ENCODE data around the gene GFPT1.
A peak's percentile ranks its signal among the peaks of the same experiment; 100 is the strongest.

GFPT1 gene

DNA sequence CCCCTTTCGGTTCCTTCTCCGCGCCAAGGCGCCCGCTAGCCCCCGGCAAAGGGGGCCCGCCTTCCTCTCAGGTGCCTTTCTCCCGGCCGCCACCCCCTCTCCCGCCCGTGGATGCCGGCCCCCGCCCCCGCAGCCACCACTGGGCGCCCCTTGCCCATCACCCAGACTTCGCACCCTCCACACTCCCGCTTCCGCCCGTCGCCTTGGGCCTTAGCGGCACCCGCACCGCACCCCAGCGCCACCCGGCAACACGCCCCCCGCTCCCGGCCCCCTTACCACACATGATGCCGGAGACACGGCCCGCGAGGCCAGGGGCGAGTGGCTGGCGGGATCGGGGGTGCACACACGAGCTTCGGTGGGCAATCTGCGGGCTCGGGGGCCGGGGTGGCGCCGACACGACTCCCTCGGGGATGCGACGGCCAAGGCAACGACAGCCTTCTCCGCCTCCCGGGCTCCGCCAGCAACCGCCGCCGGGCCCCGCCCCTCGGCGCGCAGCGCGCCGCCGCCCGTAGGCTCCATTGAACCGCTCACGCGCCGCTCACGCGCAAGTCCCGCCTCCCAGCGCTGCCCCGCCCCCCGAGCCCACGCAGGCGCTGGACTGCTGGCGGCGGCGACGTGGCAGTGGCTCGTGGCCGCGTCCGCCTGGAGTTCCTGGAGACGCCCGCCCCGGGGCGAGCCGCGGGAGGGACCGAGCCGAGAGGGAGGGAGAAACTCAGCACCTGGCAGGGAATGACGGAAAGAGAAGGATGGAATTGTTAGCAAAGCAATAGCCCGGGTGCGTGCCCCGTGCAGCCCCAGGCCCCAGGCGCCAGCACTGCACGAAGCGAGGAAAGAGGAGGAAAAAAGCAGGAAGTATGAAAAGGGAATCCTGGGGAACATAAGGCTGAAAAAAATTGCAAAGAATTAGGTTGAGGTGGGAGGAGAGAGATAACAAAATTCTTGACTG is at the start of gene GFPT1:
GFPT1 (minus strand) TSS at position 439 of the 946 bp plus-strand sequence; CDS start at position 283, 156 bp downstream.
- H3K4me3 ChIP-seq (ENCODE audit: low read depth, low read length): peak within 1 kb of the TSS; percentile 80
- TF ChIP-seq CTCF (IDR thresholded peaks at IDR 0.05; ENCODE audit: borderline replicate concordance, insufficient read depth, low read depth, low read length): no peak

GRCh38 chr2:69436596-69436937 is 49.5 kb upstream of the GFPT1 start:
- H3K4me3 ChIP-seq (ENCODE audit: low read depth, low read length): peak overlapping the region; percentile 86
- TF ChIP-seq CTCF (IDR thresholded peaks at IDR 0.05; ENCODE audit: borderline replicate concordance, insufficient read depth, low read depth, low read length): no peak

- H3K4me3 ChIP-seq (ENCODE audit: low read depth, low read length): no peak overlapping the region
- no peak for TF ChIP-seq CTCF (IDR thresholded peaks at IDR 0.05; ENCODE audit: borderline replicate concordance, insufficient read depth, low read depth, low read length)
Measured at GRCh38 chr2:69434753-69435152, 47.7 kb upstream of the GFPT1 start.

- TF ChIP-seq CTCF (IDR thresholded peaks at IDR 0.05; ENCODE audit: borderline replicate concordance, insufficient read depth, low read depth, low read length): no peak
- H3K4me3 ChIP-seq (ENCODE audit: low read depth, low read length): no peak overlapping the region
Measured at GRCh38 chr2:69429491-69430183, 42.6 kb upstream of the GFPT1 start.

GRCh38 chr2:69428981-69429380 is 42.0 kb upstream of the GFPT1 start:
- no peak for TF ChIP-seq CTCF (IDR thresholded peaks at IDR 0.05; ENCODE audit: borderline replicate concordance, insufficient read depth, low read depth, low read length)
- H3K4me3 ChIP-seq (ENCODE audit: low read depth, low read length): no peak overlapping the region

- H3K4me3 ChIP-seq (ENCODE audit: low read depth, low read length): no peak overlapping the region
Measured at GRCh38 chr2:69424419-69424818, 37.4 kb upstream of the GFPT1 start.

More at GRCh38 chr2:69424419-69424818, 37.4 kb upstream of the GFPT1 start:
- TF ChIP-seq CTCF (IDR thresholded peaks at IDR 0.05; ENCODE audit: borderline replicate concordance, insufficient read depth, low read depth, low read length): no peak

All from GM12875 (cell line).